ENCODE results near the gene UBE2C.
"Not testable (repeated sequence)": the region's sequence is repeated elsewhere in the genome, so short reads cannot be mapped to it uniquely, and the experiment has no call there.

UBE2C gene

DNA sequence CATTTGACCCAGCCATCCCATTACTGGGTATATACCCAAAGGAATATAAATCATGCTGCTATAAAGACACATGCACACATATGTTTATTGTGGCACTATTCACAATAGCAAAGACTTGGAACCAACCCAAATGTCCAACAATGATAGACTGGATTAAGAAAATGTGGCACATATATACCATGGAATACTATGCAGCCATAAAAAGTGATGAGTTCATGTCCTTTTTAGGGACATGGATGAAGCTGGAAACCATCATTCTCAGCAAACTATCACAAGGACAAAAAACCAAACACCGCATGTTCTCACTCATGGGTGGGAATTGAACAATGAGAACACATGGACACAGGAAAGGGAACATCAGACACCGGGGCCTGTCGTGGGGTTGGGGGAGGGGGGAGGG lies 14.5 kb upstream of the UBE2C start:
- not testable (repeated sequence) for DNase-seq (ENCODE audit: low spot score)

DNA sequence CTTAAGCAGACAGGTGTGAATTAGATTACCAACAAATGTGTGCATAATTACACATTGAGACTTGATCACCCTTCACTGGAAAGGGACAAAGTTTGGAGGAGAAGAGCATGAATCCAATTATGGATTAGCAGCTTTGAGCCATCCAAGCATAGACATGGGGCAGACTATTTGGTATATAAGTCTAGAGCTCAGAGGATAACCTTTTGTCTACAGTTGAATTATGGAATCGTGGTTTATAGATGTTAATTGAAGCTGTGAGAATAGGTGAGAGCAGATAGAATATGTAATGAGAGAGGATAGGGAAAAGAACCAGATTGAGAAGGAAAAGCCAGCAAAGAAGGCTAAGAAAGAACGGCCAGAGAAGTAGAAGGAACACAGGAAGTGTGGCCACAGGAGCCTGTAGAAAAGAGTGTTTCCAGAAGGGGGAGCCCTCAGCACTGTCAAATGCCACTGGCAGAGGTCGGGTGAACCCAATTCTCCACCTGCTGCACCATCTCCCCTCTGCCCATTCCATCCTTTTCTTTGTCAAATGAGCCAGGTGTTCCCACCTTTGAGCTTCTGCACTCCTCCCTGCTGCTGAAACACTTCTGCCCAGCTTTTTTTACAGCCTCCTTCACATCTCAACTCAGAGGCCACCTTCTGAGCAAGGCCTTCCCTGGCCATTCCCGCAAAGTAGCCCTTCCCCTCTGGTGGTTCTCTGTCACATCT lies 13.4 kb upstream of the UBE2C start:
- DNase-seq (ENCODE audit: low spot score) = peak; percentile 52

DNA sequence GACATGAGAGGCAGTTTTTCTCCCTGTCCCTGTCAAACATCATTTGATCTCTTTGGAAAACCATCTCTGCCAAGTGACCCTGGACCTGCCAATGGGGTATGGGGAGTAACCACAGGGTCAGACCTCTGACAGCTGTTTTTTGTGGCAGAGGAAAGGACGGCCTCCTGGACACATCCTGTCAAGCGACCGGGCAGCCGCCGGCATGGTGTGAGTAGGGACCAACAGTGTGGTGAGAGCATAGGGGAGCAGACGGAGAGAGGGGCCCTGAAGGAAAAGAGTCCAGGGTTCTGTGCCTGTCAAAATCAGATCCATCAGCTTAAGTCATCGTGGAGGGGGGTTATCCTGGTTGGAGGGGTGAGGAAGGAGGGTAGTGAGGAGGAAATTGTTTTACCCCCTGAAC lies 10.6 kb upstream of the UBE2C start:
- no peak for DNase-seq (ENCODE audit: low spot score)

DNA sequence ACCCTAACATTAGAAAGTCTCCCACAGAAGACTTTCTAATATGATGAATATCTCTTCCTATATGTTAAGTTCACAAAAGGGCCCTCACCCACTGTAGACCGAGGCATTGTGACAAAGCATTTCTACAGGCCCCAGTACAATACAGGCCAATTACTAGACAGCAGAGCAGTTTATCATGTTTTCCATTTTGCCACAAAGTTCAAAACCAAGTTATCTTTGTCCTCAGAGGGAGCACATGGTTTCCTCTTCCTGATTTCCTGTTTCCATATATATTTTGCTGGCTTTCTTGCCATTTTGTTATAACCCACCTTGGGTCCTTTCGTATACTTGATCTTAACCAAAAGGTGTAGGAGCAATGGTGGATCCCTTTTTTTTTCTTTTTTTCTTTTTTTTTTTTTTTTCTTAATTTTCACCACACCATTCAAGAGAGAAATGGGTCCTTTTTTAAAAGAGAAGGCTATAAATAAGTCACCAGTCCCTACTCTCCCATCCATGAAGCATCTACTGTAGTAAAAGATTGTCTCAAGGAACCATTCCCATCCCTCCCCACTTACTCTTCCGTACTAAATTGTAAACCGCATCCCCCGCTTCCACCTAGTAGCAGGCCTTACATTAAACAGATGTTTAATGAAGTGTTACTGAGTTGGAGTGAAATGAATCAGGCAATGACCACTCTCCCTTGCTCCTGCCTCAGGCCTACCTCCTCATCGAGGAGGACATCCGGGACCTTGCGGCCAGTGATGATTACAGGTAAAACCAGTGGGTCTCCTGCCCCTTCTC lies 2.1 kb upstream of the UBE2C start:
- no peak for DNase-seq (ENCODE audit: low spot score)

DNA sequence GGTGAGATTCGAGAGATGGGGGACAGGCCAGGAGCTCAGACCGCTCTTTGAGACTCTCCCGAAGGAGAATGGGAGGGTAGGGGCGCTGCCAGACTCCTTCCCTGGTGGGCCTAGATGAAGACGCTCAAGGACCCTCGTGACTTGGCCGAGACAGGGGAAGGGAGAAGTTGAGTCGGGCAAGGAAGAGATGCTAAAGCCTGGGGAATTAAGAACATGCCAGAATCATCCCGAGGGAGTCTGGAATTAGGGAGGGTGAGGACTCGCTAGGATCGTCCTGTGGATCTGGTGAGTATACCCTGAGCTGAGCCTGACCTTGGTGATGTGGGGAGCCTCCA lies 529 bp downstream of the UBE2C start:
- DNase-seq (ENCODE audit: low spot score) = no peak

DNA sequence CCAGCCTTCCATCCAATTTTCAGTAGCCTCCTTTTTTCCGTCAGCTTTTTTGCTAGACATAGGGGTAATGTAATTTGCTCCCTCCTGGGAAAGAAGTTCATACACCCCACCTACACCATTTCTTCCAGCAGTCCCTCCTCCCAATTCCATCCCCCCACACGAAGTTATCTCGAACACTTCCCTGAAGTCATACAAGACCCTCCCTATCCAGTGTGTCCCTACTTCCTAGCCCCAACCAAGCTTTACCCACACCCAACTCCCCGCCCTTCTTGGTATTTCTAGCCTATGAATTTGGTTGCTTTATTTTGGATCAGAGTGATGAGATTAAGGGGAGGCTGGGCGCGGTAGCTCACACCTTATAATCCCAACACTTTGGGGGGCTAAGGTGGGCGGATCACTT lies 1.0 kb downstream of the UBE2C start:
- no peak for DNase-seq (ENCODE audit: low spot score)

DNA sequence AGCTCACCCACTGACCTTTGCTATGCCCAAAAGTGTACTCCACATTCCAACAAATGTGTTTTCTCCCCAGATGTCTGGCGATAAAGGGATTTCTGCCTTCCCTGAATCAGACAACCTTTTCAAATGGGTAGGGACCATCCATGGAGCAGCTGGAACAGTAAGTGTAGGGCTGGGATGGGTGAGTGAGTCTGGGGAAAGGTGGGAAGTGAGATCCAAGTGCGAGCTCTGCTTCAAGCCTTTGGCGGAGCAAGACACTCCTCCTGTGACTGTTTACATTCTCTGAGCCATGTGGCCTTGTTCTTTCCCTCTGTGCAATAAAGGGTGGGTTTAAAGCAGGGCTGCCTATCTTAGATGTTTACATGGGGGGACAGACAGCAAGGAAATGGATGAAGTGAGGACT lies 1.9 kb downstream of the UBE2C start:
- DNase-seq (ENCODE audit: low spot score) = no peak

DNA sequence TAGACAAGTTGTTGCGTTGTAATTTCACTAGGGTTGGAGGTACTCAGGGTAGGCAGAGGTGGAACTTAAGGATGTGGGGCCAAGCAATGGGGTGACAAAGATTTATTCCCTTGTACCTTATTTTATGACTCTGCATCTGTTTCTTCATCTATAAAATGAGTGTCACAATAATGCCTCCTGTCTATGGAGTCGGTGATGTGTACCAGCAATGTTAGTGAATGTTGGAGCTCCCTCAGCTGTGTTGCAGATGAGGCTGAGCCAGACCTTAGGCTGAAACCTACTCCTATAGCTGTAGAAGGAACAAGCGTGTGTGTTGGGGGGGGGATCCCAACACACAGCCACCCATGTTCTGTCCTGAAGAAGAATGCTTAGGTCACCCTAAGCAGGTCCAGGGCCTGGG lies 4.5 kb downstream of the UBE2C start:
- DNase-seq (ENCODE audit: low spot score) = no peak

DNA sequence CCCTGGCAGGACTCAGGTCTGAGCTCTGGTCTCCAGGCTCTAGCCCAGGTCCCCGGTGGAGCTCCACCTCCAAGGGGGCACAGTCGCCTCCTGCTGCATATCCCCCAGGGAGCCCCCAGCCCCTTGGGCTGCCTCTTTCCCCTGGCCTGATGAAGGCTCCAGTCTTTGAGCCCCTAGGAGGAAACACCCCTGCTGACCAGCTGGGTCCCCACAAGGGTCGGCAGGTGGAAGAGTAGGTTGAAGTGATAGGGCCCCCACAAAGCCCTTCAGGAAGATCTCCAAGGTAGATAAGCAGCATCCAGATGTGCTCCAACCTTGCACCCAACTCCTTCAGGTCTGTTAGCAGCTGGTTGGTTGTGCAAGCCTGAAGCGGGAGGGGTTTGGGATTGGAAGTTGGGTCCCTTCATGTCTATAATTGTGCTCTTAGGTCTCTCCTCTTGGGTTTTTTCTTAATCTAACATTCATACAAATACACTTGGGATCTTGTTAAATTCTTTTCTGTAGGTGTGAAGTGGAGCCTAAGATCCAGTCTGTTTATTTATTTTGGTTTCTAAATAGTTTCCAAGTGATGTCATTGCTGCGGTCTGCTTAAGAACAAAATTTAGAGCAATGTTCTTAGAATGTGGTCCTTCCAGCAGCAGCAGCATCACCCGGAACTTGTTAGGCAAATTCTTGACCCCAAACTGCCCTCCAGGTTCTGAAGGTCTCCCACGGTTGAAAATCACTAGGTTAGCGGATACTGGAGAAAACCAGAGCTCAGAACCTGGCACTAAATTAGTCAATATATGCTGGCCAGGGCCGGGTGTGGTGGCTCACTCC lies 5.1 kb downstream of the UBE2C start:
- peak; percentile 71 for DNase-seq (ENCODE audit: low spot score)

DNA sequence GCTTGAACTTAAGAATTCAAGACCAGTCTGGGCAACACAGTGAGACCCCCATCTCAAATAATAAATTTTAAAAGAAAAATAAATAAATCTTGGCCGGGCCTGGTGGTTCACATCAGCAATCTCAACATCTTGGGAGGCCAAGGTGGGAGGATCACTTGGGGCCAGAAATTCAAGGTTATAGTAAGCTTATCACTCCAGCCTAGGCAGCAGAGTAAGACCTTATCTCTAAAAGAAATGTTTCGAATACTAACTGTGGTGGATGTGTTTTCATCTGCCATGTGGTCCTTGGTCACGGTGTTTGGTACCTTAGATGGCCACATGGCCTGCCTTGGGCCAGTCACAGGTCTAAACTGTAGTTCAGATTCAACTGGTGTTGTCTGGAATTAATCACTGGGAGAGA lies 5.8 kb downstream of the UBE2C start:
- no peak for DNase-seq (ENCODE audit: low spot score)

DNA sequence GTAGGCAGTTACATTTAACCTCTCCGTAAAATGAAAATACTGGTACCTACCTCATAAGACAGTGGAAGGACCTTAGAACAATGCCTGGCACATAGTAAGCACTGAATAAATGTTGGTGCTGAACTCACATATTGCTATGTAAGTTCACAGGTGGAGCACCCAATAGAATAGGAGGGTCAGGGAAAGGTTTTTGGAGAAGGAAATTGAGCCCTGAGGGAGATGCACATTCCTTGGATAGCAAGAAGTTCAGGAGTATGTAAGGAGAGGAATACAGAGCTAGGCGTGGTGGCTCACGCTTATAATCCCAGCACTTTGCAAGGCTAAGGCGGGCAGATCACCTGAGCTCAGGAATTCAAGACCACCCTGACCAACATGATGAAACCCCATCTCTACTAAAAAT lies 7.0 kb downstream of the UBE2C start:
- no peak for DNase-seq (ENCODE audit: low spot score)

DNA sequence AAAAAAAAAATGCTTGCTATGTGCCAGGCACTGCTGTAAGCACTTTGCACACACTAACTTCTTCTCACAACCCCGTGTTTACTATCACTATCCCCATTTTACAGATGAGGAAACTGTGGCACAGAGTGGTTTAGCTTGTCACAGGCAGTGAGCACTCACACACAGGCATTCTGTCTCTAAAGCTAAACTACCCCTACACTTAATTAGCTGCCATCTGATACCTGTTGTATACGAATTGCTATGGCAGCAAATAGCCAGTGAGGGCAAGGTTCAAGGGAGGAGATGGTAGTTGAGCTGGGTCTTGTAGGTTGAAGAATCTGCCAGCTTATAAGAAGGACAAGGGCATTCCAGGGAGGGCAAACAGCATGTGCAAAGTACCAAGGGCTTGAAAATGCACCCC lies 9.5 kb downstream of the UBE2C start:
- no peak for DNase-seq (ENCODE audit: low spot score)

DNA sequence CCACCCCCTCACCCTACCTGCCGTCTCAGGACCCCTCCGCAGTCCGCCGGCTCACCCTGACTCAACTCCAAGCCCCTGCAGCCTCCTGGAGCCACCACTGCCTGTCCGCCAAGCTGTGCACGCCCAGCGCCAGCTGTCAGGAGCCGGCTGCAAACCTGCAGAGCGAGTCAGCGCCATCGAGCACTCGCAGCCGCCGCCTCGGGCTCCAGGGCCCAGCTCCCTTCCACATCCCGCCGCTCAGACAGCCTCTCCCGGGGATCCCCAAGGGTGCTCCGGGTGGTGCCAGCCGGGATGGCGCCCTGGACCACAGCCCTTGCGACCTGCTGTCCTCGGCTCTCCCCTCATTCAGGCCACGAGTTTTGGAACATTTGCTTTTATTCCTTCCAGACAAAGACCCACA lies 10.4 kb downstream of the UBE2C start:
- peak; percentile 59 for DNase-seq (ENCODE audit: low spot score)

DNA sequence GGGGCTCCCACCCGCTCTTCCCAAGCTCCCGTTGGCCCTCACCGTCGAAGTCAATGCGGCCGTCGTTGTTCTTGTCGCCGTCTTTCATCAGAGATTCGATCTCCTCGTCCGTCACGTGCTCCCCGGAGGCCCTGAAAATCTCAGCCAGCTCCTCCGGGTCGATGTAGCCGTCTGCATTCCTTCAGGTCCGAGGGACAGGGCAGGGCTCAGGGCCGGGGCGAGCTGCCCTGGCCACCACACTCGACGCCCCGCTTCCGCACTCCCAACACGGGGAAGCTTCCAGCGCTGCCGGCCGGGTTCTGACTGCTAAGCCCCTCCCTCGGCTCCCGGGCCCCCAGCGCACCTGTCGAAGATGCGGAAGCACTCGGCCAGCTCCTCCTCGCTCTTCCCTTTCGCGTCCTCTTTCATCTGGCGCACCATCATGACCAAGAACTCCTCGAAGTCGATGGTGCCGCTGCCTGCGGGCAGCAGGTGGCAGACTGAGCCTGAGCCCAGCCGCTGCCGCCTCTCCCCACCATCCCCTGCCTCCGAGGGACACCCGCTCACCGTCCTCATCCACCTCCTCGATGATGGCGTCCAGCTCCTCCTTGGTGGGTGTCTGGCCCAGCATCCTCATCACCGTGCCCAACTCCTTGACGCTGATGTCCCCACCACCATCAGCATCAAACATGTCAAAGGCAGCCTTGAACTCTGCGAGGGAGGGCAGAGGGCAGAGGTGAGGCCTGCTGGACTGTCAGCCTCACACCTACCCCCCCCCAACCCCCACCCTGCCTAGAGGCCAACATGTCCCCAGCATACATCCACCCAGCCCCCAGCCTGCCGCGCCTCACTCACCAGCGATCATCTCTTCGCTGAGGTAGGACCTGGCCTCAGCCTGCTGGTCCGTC lies 11.7 kb downstream of the UBE2C start:
- DNase-seq (ENCODE audit: low spot score) = peak; percentile 33

DNA sequence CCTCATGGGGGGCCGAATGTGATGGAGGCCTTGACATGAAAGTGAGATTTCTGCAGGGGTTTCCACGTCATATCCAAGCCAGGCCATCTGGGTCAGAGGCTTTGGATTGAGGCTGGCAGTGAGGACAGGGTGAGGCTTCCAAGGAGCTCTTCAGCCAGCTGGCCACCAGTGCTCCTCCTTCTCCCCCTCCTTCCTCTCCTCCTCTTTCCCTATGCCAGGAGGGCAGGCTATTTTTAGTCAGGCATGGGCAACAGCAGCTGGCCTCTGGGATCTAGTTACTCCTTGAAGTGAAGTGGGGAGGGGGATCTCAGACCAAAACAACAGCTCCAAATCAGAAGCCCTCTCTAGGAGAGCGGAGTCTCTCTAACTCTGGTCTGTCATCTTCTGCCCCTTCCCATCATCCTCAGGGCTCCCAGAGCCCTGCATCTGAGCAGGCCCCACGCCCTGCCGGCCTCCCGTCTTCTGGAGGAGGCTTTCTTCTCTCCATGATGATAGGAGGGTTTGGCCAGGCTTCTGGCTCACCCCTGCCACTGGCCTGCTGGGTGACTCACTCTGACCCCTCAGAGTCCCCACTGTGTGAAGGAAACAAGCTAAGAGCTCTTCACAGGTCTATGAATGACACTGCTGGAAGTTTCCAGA lies 14.1 kb downstream of the UBE2C start:
- DNase-seq (ENCODE audit: low spot score) = peak; percentile 57

DNA sequence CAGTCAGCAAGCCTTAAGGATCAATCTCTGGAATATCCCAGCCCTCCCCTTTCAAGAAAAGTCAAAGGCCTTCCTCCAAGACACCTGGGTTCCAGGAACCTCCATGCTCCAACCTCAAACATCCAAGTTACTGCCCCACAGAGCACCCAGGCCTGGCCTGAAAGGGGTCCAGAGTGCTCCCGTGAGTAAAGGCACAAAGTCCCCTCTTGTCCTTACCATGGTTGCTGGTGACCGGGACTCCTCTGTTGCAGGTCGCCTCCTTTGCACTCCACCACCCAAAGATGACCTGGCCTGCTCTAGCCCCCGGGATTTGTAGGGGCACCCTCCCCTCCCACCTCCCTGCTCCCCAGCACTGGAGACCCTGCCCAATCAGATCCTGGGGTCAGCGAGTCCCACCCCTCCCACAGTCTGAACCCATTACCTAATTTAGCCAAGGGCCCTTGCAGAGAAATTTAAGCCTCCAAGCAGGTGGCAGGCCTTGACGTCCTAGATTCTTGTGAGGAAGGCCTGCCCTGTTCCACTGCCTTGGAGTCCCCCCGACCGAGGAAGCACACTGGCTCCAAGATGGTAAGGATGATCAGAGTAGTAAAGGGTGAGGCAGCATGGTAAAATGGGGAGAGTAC lies 14.7 kb downstream of the UBE2C start, which contains the start of gene TNNC2:
Gene TNNC2, minus strand, starts transcription at position 283 of the 623 bp plus-strand sequence. Its CDS starts 64 bp downstream, at position 219.
- no peak for DNase-seq (ENCODE audit: low spot score)

DNA sequence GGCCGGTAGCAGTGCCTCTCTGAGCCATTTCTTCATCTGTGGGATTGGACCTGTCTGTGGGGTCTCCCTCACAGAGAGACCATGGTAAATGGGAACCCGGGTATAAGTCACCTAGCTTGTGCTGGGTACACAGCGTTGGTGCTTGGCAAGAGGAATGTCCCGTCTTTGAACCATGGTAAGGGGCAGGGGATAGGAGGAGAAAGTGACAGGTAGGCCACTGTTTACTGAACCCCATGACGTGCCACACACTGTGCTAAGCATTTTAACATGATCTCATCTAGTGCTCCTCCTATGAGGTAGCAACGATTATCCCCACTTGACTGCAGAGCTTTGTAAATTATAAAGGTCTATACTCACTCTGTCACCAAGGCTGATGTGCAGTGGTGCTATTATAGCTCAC lies 15.3 kb downstream of the UBE2C start:
- no peak for DNase-seq (ENCODE audit: low spot score)

DNA sequence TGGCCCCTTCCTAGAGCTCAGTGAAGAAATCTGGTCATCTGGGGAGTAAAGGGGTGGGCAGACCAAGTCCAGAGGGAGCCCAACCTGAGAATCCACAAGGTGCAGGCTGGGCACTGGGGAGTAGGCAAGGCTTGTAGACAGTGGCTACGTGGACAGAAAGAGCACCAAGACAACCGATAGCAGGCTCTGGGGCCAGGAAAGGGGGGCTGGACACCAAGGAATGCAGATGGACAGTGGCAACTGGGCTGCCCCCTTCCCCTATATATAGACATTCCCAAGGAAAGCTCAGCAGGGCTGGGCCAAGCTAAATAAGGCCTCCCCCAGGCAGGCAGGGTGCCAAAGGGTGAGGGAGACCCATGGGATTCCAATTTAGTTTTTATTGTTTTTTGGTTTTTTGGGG lies 16.1 kb downstream of the UBE2C start:
- DNase-seq (ENCODE audit: low spot score) = peak; percentile 40

DNA sequence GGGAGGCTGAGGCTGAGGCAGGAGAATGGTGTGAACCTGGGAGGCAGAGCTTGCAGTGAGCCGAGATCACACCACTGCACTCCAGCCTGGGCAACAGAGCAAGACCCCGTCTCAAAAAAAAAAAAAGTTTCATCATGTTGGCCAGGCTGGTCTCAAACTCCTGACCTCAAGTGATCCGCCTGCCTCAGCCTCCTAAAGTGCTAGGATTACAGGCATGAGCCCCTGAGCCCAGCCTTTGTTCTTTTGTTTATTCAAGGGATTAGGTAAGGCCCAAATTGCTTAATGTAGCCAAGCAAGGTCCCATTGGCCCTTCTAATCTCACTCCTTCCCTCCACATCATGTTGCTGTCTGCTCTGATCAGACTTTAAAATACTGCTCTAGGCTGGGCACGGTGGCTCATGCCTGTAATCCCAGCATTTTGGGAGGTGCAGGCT lies 17.2 kb downstream of the UBE2C start:
- not testable (repeated sequence) for DNase-seq (ENCODE audit: low spot score)

DNA sequence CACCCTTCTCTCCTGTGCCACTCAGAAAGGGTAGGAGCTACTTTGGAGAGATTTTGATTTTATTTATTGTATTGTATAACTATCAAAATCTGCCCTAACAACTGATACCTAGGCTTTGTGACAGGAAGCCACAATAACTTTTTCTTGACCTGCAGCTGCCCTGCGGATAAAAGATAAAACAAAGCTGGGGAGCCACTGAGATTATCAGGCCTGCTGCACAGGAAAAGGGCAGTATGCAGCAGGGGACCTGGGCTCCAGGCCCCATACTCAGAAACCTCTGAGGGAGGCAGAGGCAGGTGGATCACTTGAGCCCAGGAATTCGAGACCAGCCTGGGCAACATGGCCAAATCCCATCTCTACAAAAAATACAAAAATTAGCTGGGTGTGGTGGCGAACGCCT lies 20.2 kb downstream of the UBE2C start:
- DNase-seq (ENCODE audit: low spot score) = no peak

Measured in hepatic stellate cell (primary cell).